Neuron (in vitro differentiated cells): ENCODE measurements around the gene ADAMTS1.

Experiments used
- H2AFZ ChIP-seq: one replicate; pipeline ENCODE4 v1.6.1; 2013; ENCODE audit warnings: low read depth, mild to moderate bottlenecking, inconsistent platforms, low read length, moderate library complexity
- H3K27me3 ChIP-seq: one replicate; pipeline ENCODE4 v1.6.1; 2013; ENCODE audit warnings: low read length; ENCODE audit not compliant: insufficient read depth
- H3K36me3 ChIP-seq: one replicate; pipeline ENCODE4 v1.6.1; 2013; ENCODE audit warnings: low read length; ENCODE audit not compliant: insufficient read depth
- H3K4me1 ChIP-seq: one replicate; pipeline ENCODE4 v1.6.1; 2013; ENCODE audit warnings: low read length; ENCODE audit not compliant: insufficient read depth
- H3K4me3 ChIP-seq: 2 replicates; pipeline ENCODE4 v1.5.1; 2013; ENCODE audit warnings: mild to moderate bottlenecking, low read length, moderate library complexity
- H3K9me3 ChIP-seq: one replicate; pipeline ENCODE4 v1.6.1; 2013; ENCODE audit warnings: low read length

Gene ADAMTS1

DNA sequence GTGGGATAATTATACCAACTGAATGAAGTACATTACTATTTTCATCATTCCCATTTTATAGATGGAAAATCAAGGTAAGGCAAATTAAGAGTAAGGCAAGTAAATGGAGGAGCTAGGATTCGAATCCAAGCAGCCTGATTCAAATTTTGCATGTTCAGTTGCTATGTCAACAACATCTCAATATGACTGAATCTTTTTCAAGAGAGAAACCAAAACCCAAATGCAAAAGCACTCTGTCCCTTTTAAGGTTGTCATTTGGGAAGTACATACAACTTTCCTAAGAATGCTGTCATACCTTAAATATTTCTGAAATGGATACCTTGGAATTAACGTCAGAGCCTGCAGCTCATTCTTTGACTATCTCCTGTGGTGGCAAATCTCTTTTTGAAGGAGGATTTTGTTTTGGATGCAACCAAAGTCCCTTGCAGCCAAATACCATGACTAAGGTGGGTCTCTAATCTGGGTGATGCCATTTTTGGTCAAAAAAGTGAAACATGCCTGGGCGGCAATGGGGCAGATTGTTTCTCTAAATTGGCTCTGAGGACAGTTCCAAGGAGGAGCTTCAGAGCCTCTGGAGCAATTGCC lies 25.4 kb downstream of the ADAMTS1 start:
- H3K4me3 ChIP-seq = no peak overlapping the region
- no peaks in the 10 kb centered on the region for H3K27me3 ChIP-seq
- H2AFZ ChIP-seq = no peak overlapping the region
- no peaks in the 10 kb centered on the region for H3K36me3 ChIP-seq
- no peaks in the 10 kb centered on the region for H3K4me1 ChIP-seq
- H3K9me3 ChIP-seq = no peaks in the 10 kb centered on the region

DNA sequence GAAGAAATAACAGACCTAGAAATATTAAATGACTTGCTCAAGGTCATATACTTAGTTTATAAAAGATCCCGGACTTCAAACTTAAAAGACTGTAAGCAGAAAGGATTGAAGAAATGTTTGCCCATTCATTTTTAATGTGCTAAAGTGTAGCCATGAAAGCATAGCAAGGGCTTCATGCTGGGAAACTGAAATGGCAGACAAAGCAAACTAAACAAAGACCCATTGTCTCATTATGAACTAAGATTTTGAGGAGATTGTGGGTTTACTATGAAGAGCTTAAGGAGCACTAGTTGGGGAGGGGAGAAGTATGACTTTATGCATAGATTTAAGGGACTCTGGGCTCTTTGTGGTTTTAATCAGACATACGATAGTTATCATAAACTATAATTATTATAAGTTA lies 26.3 kb downstream of the ADAMTS1 start:
- Histone ChIP-seq H2AFZ (no peak overlapping the region), H3K27me3 (no peaks in the 10 kb centered on the region), H3K36me3 (no peaks in the 10 kb centered on the region), H3K4me1 (no peaks in the 10 kb centered on the region), H3K4me3 (no peak overlapping the region), H3K9me3 (no peaks in the 10 kb centered on the region)

DNA sequence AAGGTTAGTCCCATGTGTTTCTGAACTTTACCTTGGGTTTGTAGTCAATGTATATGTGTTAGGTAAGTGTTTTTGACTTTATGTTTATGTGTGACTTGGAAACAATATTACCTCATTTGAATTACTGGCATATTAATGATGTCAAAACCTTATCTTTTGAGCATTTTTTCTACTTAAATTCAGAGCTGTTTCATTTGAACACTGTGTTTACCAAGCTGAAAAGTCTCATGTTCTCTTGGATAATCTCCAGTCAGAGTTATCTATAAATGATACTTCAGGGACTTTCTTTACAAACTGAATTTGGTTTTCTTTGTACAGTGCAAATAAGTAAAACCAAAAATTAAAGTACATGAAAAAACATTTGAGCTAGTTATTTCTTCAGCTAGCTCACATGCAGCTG lies 30.0 kb downstream of the ADAMTS1 start:
- Histone ChIP-seq H3K4me1 (no peaks in the 10 kb centered on the region), H3K4me3 (no peak overlapping the region), H3K27me3 (peaks cover under 1% of the 10 kb centered on the region), H3K36me3 (no peaks in the 10 kb centered on the region), H3K9me3 (no peaks in the 10 kb centered on the region), H2AFZ (no peak overlapping the region)

DNA sequence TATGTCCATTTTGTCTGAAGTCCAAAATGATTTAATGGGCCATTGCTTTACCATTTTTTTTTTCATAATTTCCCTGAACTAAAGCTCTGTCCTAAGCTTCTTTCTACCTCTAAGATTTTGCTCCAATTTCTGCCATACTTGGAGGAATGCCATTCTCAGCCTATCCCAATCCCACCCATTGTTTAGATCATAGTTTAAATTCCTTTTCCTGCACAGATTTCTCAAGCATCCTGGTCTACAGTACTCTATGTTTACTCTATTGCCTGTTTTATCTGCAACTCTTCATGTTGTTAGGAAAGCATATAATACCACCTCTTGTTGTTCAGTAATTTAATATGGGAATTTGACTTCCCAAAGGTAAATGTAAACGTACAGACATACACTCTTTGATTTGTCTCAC lies 30.8 kb downstream of the ADAMTS1 start:
- H3K27me3 ChIP-seq = peaks cover 2% of the 10 kb centered on the region
- no peak overlapping the region for H3K4me3 ChIP-seq
- no peaks in the 10 kb centered on the region for H3K36me3 ChIP-seq
- no peaks in the 10 kb centered on the region for H3K9me3 ChIP-seq
- no peak overlapping the region for H2AFZ ChIP-seq
- H3K4me1 ChIP-seq = no peaks in the 10 kb centered on the region

DNA sequence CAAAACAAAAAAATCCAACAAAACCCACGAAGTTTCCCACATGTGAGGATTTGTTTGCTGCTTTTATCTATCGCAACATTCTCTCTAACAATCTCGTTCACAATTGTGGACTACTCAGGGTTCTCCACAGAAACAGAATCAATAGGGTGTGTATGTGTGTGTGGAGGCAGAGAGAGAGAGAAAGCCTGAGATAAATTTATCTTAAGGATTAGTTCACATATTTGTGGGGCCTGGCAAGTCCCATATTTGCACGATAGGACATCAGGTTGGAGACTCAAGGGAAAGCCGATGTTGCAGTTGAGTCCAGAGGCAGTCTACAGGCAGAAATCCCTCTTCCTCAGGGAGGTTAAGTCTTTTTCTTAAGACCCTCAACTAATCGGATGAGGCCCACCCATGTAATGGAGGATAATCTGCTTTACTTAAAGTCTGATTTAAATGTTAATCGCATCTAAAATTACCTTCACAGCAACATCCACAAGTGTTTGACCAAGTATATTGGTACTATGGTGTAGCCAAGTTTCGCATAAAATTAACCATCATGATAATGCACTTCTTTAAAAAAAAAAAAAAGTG lies 31.7 kb downstream of the ADAMTS1 start:
- Histone ChIP-seq H3K9me3 (no peaks in the 10 kb centered on the region), H3K4me3 (no peak overlapping the region), H3K27me3 (peaks cover 2% of the 10 kb centered on the region), H3K36me3 (no peaks in the 10 kb centered on the region), H2AFZ (no peak overlapping the region), H3K4me1 (no peaks in the 10 kb centered on the region)

DNA sequence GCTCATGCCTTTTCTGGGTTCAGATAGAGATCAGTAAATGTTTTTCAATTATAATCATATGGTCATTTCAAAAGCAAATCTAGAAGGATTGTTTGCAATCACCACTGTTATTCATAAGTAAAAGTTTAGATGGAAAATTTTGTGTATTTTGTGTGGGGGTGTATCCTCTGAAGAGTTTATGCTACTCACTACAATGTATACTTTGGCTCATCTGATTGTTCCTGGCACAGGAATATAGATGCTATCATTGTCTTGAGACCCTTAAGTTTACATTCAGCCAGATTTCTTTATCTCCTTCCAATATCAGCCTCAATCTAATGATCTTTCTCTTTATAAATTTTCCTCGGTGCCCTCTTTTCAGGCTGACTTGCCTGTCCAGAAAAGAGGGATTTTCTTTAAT lies 33.0 kb downstream of the ADAMTS1 start:
- no peaks in the 10 kb centered on the region for H3K36me3 ChIP-seq
- no peaks in the 10 kb centered on the region for H3K9me3 ChIP-seq
- H3K27me3 ChIP-seq = peaks cover 2% of the 10 kb centered on the region
- no peak overlapping the region for H3K4me3 ChIP-seq
- H2AFZ ChIP-seq = no peak overlapping the region
- no peaks in the 10 kb centered on the region for H3K4me1 ChIP-seq

DNA sequence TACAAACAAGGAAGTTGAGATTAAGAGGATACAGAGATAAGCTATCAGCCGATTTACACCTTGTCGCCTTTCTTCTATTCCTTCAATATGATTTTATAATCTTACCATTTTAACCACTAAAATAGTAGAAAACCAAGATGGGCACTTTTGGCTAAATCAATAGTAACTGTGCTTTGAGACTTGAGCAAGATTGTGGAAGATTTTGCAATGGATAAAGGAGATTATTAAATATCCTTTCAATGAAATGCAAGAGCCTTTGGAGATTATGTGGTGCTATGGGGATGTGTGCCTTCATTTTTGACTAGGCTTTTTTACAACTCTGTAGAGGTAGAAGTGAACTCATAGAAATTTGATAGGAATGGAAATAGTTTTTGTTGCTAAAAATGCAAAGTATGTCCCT lies 33.7 kb downstream of the ADAMTS1 start:
- H3K36me3 ChIP-seq = no peaks in the 10 kb centered on the region
- H2AFZ ChIP-seq = no peak overlapping the region
- no peaks in the 10 kb centered on the region for H3K9me3 ChIP-seq
- peaks cover 2% of the 10 kb centered on the region for H3K27me3 ChIP-seq
- H3K4me3 ChIP-seq = no peak overlapping the region
- no peaks in the 10 kb centered on the region for H3K4me1 ChIP-seq

DNA sequence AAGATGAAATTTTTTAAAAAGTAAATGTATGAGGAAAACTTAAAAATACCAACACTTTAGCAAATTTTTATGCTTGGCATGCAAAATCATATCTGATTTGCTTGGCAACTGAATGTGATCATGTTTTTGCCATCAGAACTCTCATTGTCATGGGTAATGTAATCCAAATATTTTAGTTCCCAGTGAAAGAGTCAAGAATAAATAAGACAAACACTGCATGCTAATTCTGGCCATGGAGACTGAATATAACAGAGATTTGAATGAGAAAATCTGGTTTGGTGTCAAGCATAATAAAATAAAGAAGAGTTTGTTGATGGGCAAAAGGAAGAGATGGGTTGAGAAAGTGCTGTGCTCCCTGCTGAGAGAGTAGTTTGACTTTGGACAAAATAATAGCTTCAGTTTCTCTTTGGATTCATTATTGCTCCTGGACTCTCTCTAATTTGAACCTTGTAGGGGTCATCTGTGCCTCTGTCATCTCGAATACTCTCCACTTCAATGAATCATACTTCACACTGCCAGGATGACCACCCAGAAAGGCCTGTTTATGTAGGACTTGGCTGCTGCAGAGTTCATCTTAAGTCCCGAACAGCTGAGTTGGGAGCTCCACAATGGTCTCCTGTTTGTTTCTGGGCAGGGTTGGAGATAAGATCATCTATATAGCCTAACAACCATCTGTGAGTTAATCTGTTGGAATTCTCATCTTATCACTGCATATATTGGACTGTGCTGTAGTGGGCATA lies 34.4 kb downstream of the ADAMTS1 start:
- no peak overlapping the region for H3K4me3 ChIP-seq
- H3K9me3 ChIP-seq = no peaks in the 10 kb centered on the region
- H3K4me1 ChIP-seq = no peaks in the 10 kb centered on the region
- no peaks in the 10 kb centered on the region for H3K36me3 ChIP-seq
- no peak overlapping the region for H2AFZ ChIP-seq
- H3K27me3 ChIP-seq = peaks cover 2% of the 10 kb centered on the region

DNA sequence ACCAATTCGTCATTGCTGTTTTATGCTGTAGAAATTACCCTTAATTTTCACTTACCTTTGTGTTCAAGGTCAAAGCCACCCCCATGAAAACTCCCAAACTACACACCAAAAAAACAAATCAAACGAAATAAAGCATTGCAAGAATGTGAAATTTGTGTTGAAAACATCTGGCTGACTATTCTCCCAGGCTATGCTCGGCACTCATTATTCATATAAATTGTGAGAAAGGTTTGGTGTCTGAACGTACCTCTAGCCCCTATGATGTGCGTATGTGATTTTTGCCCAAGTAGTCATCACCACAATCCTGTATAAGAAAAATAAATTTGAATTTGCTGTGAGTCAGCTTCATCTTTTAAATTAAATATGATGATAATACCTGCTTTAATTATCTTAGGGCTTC lies 34.9 kb downstream of the ADAMTS1 start:
- Histone ChIP-seq H2AFZ (no peak overlapping the region), H3K4me3 (no peak overlapping the region), H3K36me3 (no peaks in the 10 kb centered on the region), H3K4me1 (no peaks in the 10 kb centered on the region), H3K27me3 (peaks cover 2% of the 10 kb centered on the region), H3K9me3 (no peaks in the 10 kb centered on the region)

DNA sequence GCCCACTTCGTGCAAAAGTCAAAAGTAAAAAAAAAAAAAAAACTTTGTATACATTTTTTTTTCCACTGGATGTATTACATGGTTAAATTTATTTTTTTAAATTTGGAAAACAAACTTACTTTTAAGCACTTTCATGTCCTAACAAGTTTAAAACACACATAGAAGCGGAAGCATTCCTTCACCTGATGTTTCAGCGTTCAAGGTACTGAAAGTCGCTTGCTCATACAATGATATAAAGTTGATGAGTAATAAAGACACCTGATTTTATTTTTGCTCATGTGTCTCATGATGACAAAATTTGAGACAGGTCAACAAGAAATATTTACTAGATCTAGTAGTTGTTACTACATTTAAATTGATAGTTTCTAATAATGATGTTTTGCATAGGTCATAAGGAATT lies 35.5 kb downstream of the ADAMTS1 start:
- no peak overlapping the region for H3K4me3 ChIP-seq
- H3K4me1 ChIP-seq = no peaks in the 10 kb centered on the region
- H2AFZ ChIP-seq = no peak overlapping the region
- no peaks in the 10 kb centered on the region for H3K36me3 ChIP-seq
- H3K9me3 ChIP-seq = no peaks in the 10 kb centered on the region
- peaks cover 2% of the 10 kb centered on the region for H3K27me3 ChIP-seq

DNA sequence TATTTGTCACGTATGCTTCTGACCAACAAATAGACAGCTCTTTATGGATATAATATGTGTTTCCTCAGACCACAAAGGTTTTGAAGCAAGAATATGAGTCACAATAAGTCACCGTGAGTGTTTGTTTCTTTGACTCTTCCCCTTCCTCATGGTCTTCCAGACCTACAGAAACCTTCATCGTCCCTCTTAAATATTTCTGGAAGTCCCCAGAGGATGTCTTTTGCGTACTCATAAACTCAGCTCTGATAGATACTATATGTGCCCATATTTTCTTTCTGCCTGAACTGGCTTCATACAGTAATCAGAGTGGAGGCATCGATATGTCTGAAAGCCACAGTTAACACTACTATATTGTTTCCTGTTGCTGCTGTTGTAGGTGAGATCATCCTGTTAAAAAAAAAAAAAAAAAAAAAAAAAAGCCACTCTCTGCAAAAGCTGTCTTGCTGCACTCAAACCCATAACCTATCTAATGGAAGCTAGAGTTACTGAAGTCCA lies 38.4 kb downstream of the ADAMTS1 start:
- H3K4me3 ChIP-seq = no peak overlapping the region
- H3K4me1 ChIP-seq = no peaks in the 10 kb centered on the region
- no peak overlapping the region for H2AFZ ChIP-seq
- H3K27me3 ChIP-seq = peaks cover 2% of the 10 kb centered on the region
- no peaks in the 10 kb centered on the region for H3K9me3 ChIP-seq
- H3K36me3 ChIP-seq = no peaks in the 10 kb centered on the region

DNA sequence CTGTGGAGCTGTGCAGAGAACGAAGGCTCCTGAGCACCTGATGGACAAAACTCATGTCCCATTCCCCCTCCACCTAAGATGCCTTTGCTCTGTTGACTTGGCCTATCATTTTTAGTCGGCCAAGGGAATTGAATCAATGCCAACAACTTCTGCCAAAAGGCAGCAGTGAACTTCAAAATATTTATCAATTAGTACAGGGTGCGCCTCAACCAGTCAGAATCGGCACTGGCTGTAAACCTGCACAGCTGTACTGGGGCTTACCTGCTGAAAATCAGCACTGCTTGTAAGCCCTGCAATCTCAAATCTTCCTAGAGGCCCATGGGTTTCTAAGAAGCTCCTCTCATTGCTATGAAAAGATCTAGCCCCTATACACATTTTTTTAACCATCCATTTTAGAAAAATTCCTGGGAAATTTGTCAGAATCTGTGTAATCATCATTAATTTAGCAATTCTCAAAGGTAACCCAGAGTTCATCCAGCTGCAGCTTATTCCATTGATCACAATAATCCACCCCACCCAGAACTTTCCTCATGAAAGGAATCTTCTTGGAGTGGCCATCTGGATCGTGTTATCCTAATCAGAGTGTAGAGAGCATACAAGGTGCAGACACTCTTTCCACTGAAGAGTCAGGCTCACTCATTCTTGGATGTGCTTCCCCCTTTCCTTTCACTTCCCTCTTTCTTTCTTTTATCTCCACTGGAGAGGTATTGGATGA lies 40.2 kb downstream of the ADAMTS1 start:
- no peak overlapping the region for H3K4me3 ChIP-seq
- H3K27me3 ChIP-seq = peaks cover 2% of the 10 kb centered on the region
- H3K36me3 ChIP-seq = no peaks in the 10 kb centered on the region
- no peaks in the 10 kb centered on the region for H3K9me3 ChIP-seq
- no peak overlapping the region for H2AFZ ChIP-seq
- no peaks in the 10 kb centered on the region for H3K4me1 ChIP-seq

DNA sequence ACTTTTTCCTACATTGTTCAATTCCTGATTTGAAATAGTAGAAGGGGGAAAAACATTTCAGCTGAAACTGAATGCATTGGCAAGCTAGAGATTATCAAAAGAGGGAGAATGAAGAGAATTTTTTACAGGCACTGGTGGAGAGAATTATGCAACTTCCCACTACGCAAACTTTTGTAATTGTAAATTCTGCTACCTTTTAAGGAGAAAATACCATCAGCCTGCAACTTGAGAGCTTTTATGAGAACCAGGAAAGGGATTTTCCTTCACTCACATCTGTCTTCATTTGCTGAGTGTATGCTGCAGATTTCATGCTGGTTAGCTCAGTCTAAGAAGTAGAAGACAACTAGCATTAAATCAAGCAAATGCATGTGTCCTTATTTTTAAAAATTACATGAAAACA lies 43.7 kb downstream of the ADAMTS1 start:
- Histone ChIP-seq H3K27me3 (peaks cover 2% of the 10 kb centered on the region), H3K9me3 (no peaks in the 10 kb centered on the region), H3K36me3 (no peaks in the 10 kb centered on the region), H3K4me3 (no peak overlapping the region), H3K4me1 (no peaks in the 10 kb centered on the region), H2AFZ (no peak overlapping the region)
